Measurements from ENCODE around the gene FAM168B. TPM values are rescaled to one million over a fixed set of nuclear protein-coding genes. Genes with fewer than 3 reads are reported as not detected.

The FAM168B gene
- total and polyA plus RNA-seq, 2 of the 13 experiments (the other 11 are each of a cell fraction or from before 2014, with no cell fraction given), result 64.5 to 113 TPM

DNA sequence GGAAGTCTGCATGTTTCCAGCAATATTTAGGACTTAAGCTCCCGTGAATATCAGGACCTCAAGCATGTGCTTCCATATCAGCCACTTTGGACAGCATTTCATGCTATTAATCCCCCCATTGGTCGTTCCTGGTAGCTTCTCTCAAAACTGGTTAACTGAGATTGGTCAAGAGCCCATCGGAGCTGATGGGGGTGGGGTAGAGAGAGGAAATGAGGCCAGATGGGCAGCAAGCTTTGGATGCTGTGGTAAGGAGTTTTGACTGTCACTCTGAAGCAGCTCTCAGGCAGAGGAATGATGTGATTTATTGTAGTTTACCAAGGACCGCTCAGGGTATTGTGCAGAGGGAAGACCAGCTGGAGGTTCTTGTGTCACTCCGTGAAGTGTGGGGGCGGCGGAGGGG is 81.8 kb downstream of the FAM168B start:
- ChIA-PET CTCF (ENCODE audit: low intra/inter-chr PET ratio, low total read pairs) (no interaction called here), POLR2A (no interaction called here)
- Histone ChIP-seq H3K27me3 (ENCODE audit: control insufficient read depth in 1 of 2, insufficient read depth in 2 of 2, low read length in 2 of 2) (peaks cover 4 to 51% of the 10 kb centered on the region in 2 experiments; a peak in 4 of 5 replicates), H2AFZ (ENCODE audit: low read length) (no peak overlapping the region), H3K4me2 (ENCODE audit: low read depth, low read length) (no peak overlapping the region), H3K4me3 (replicated peaks in 1 of 3; ENCODE audit: insufficient read depth in 1 of 3, low read depth in 2 of 3, low read length in 3 of 3) (no peak overlapping the region), H4K20me1 (ENCODE audit: insufficient read depth, low read length) (no peaks in the 10 kb centered on the region), H3K79me2 (ENCODE audit: insufficient read depth, low read length) (no peaks in the 10 kb centered on the region), H3K4me1 (ENCODE audit: insufficient read depth, low read length) (no peaks in the 10 kb centered on the region), H3K9me3 (ENCODE audit: low read length) (no peaks in the 10 kb centered on the region), H3K9ac (ENCODE audit: insufficient read depth, low read depth, low read length) (no peak overlapping the region), H3K36me3 (replicated peaks in 1 of 2; ENCODE audit: control insufficient read depth in 1 of 2, insufficient read depth in 2 of 2, low read length in 2 of 2) (no peaks in the 10 kb centered on the region), H3K27ac (ENCODE audit: extremely low read length, insufficient read depth, low read length) (no peak overlapping the region)
- DNase-seq (ENCODE audit: low spot score) (no peak), FAIRE-seq (no peak), ATAC-seq (no peak)
- in situ Hi-C loops (cut with HindIII; ENCODE audit: extremely low pct_ligation_motif_present, low pct_unique_long_range_greater_than_20kb), result no loop called here
- intact Hi-C loops (cut with micrococcal nuclease; ENCODE audit: unreplicated experiment), result no loop called here
- no TSS peak for BruUV-seq (replicated peaks)
- WGBS (ENCODE audit: low lambda C conversion rate), result 21% methylated on average over 7 of the region's 7 CpGs
- TF ChIP-seq, protein P1, sequence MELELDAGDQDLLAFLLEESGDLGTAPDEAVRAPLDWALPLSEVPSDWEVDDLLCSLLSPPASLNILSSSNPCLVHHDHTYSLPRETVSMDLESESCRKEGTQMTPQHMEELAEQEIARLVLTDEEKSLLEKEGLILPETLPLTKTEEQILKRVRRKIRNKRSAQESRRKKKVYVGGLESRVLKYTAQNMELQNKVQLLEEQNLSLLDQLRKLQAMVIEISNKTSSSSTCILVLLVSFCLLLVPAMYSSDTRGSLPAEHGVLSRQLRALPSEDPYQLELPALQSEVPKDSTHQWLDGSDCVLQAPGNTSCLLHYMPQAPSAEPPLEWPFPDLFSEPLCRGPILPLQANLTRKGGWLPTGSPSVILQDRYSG (CRISPR knock-in tag; IDR thresholded peaks at IDR 0.05), result no peak
- TF ChIP-seq, protein P2, sequence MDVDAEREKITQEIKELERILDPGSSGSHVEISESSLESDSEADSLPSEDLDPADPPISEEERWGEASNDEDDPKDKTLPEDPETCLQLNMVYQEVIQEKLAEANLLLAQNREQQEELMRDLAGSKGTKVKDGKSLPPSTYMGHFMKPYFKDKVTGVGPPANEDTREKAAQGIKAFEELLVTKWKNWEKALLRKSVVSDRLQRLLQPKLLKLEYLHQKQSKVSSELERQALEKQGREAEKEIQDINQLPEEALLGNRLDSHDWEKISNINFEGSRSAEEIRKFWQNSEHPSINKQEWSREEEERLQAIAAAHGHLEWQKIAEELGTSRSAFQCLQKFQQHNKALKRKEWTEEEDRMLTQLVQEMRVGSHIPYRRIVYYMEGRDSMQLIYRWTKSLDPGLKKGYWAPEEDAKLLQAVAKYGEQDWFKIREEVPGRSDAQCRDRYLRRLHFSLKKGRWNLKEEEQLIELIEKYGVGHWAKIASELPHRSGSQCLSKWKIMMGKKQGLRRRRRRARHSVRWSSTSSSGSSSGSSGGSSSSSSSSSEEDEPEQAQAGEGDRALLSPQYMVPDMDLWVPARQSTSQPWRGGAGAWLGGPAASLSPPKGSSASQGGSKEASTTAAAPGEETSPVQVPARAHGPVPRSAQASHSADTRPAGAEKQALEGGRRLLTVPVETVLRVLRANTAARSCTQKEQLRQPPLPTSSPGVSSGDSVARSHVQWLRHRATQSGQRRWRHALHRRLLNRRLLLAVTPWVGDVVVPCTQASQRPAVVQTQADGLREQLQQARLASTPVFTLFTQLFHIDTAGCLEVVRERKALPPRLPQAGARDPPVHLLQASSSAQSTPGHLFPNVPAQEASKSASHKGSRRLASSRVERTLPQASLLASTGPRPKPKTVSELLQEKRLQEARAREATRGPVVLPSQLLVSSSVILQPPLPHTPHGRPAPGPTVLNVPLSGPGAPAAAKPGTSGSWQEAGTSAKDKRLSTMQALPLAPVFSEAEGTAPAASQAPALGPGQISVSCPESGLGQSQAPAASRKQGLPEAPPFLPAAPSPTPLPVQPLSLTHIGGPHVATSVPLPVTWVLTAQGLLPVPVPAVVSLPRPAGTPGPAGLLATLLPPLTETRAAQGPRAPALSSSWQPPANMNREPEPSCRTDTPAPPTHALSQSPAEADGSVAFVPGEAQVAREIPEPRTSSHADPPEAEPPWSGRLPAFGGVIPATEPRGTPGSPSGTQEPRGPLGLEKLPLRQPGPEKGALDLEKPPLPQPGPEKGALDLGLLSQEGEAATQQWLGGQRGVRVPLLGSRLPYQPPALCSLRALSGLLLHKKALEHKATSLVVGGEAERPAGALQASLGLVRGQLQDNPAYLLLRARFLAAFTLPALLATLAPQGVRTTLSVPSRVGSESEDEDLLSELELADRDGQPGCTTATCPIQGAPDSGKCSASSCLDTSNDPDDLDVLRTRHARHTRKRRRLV (CRISPR knock-in tag; IDR thresholded peaks at IDR 0.05), result no peak

All from HepG2 (cell line).